HAP-1 (cell line): ENCODE data around the gene CAV1.
"Not testable (repeated sequence)": the region's sequence is repeated elsewhere in the genome, so short reads cannot be mapped to it uniquely, and the experiment has no call there.

Source experiments
- DNase-seq, 2 experiments: peaks; one replicate each; pipeline ENCODE4 v3.0.0-alpha.2; 2016 to 2020; ENCODE audit warnings: low spot score in 2 of 2
- H3K27me3 ChIP-seq: fragments of 250-450 bp; sonication (Bioruptor Pico); 2 replicates; pipeline ENCODE4 v1.5.1; 2020; ENCODE audit warnings: low read depth, mild to moderate bottlenecking, moderate library complexity
- H3K36me3 ChIP-seq: fragments of 250-450 bp; sonication (Bioruptor Pico); replicated peaks from 2 replicates; pipeline ENCODE4 v1.5.1; 2020; ENCODE audit warnings: mild to moderate bottlenecking
- H3K4me1 ChIP-seq: fragments of 250-450 bp; sonication (Bioruptor Pico); 2 replicates; pipeline ENCODE4 v1.5.1; 2020; ENCODE audit warnings: mild to moderate bottlenecking
- H3K4me3 ChIP-seq: fragments of 250-450 bp; sonication (Bioruptor Pico); 2 replicates; pipeline ENCODE4 v1.5.1; 2020; ENCODE audit warnings: mild to moderate bottlenecking, moderate library complexity
- H3K9me3 ChIP-seq: fragments of 250-450 bp; sonication (Bioruptor Pico); 2 replicates; pipeline ENCODE4 v1.5.1; 2020; ENCODE audit warnings: mild to moderate bottlenecking, moderate library complexity
- in situ Hi-C: fragments of 300-500 bp; cut with MboI; formaldehyde crosslinking; loops from 3 replicates; pipeline ENCODE4 v1.14.3; 2020; ENCODE audit warnings: low sequenced_read_pairs, inconsistent platforms, mixed read lengths

The CAV1 gene

DNA sequence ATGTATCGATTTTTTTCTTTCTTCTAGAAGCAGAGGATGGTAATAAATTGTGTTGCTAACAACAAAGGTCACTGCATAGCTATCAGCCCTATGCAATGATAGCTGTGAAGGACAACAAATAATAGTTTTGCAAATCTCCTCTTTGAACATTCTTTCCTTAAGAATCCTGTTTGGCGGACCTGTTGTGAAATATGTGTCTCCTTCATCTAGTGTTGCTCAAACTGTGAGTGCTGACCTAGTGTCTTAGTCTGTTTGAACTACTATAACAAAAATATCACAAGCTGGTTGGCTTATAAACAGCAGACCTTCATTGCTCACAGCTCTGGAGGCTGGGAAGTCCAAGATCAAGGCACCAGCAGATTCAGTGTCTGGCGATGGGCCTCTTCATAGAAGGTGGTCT, 53.7 kb downstream of the CAV1 start:
- in situ Hi-C loops, result no loop called here
- Histone ChIP-seq H3K36me3 (no peaks in the 10 kb centered on the region), H3K4me1 (no peaks in the 10 kb centered on the region), H3K4me3 (no peak overlapping the region), H3K9me3 (no peaks in the 10 kb centered on the region), H3K27me3 (no peaks in the 10 kb centered on the region)
- no peak for DNase-seq

GRCh38 chr7:116579322-116579721, 54.5 kb downstream of the CAV1 start:
- Histone ChIP-seq H3K36me3 (no peaks in the 10 kb centered on the region), H3K4me3 (no peak overlapping the region), H3K4me1 (no peaks in the 10 kb centered on the region), H3K27me3 (no peaks in the 10 kb centered on the region), H3K9me3 (no peaks in the 10 kb centered on the region)
- no peak for DNase-seq
- in situ Hi-C loops, result no loop called here

DNA sequence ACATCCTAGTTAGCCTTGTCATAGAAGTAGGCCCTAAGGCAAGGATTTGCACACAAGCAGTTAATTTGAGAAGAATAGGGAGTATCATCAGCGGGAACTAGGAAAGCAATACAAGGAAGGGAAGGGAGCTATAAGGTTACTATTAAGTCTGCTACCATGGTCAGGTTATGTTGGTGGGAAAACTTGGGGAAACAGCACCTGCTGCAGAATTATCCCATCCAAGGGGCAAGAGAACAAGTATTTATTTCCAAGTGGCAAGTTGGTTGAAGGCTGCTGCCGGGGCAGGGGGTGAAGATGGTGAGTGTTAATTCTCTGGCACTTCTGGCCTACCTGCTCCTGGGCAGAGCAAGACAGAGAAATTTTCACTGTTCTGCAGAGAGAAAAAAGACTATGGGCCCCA, 55.0 kb downstream of the CAV1 start:
- no peaks in the 10 kb centered on the region for H3K27me3 ChIP-seq
- in situ Hi-C loops, result loop anchor here (5.0 kb wide), 1 partner anchor 318 kb away; no protein-coding TSS in a partner anchor

DNA sequence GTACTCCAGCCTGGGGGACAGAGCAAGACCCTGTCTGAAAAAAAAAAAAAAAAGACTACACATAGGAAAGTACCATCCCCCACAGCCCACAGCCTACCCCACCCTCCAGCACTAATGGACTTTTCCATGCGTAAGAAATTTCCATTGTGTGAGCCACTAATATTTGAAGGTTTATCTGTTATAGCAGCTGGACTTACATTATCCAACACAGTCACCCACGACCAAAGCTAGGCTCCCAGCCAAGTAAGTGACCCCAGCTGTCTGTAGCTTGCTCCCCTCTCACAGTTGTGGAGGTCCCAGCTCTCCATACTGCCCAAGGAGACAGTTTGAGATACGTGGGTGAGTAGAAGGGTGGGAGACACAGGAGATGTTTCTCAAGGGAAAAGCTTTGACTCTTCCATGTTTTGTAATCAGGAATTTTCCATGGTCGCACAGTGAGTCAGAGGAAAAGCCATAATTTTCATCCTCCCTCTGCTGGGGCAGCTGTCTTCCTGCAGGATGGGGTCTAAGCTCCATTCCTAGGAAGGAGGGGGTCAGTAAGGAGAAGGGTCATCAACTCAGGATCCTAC, 57.4 kb downstream of the CAV1 start:
- DNase-seq, result no peak
- no peaks in the 10 kb centered on the region for H3K4me1 ChIP-seq
- H3K27me3 ChIP-seq, result no peaks in the 10 kb centered on the region
- H3K9me3 ChIP-seq, result no peaks in the 10 kb centered on the region
- no peaks in the 10 kb centered on the region for H3K36me3 ChIP-seq
- H3K4me3 ChIP-seq, result no peak overlapping the region
- in situ Hi-C loops, result loop anchor here (5.0 kb wide), 1 partner anchor 320 kb away; no protein-coding TSS in a partner anchor

More for the DNA sequence above, 55.0 kb downstream of the CAV1 start:
- DNase-seq, result no peak
- no peaks in the 10 kb centered on the region for H3K9me3 ChIP-seq
- H3K4me3 ChIP-seq, result no peak overlapping the region
- no peaks in the 10 kb centered on the region for H3K4me1 ChIP-seq
- no peaks in the 10 kb centered on the region for H3K36me3 ChIP-seq

- Histone ChIP-seq H3K36me3 (no peaks in the 10 kb centered on the region), H3K4me1 (no peaks in the 10 kb centered on the region), H3K27me3 (no peaks in the 10 kb centered on the region), H3K4me3 (no peak overlapping the region), H3K9me3 (no peaks in the 10 kb centered on the region)
- in situ Hi-C loops, result loop anchor here (5.0 kb wide), 1 partner anchor 321 kb away; no protein-coding TSS in a partner anchor
- DNase-seq, result no peak
These were observed 58.1 kb downstream of the CAV1 start for GRCh38 chr7:116582806-116583444.

DNA sequence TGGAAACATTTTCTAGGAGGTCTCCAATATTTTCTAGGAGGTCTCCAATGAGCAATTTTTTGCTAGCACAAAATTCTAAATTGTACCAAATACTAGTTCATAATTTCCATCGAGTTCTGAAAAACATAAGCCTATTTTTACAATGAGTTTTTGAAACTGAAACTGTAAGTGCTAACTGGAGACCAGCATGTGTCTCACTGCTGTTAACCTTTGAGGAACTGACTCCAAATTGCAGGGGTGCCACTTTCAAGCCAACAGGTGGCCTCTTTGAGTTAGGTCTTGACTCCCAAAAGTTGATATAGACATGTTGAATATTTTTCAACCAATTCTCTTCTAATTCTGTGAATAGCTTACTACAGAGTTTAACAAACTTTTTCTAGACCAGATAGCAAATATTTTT, 58.8 kb downstream of the CAV1 start:
- Histone ChIP-seq H3K4me1 (no peaks in the 10 kb centered on the region), H3K27me3 (no peaks in the 10 kb centered on the region), H3K9me3 (no peaks in the 10 kb centered on the region), H3K36me3 (no peaks in the 10 kb centered on the region), H3K4me3 (no peak overlapping the region)
- in situ Hi-C loops, result loop anchor here (5.0 kb wide), 1 partner anchor 321 kb away; no protein-coding TSS in a partner anchor
- no peak for DNase-seq

DNA sequence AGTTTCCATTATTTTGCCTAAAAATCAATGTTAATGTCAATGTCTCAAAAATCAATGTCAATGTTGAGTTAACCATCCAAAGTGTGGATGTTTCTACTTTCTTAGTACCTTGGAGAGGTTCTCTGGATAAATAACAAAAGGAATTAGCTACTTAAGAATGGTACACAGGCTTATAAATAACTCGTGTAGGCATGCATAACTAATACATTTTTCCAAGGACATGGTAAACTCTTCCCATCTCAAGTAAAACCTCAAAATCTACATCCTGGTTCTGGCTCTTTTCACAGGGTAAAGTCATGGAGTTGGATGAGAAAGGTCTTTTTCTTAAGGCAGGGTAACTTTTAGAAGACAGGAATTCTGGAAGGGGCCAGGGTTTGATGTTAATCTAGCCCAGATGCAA, 59.9 kb downstream of the CAV1 start:
- in situ Hi-C loops, result loop anchor here (5.0 kb wide), 1 partner anchor 322 kb away; no protein-coding TSS in a partner anchor
- H3K9me3 ChIP-seq, result no peaks in the 10 kb centered on the region
- H3K4me1 ChIP-seq, result no peaks in the 10 kb centered on the region; the same call in 1 of the 2 replicates
- H3K4me3 ChIP-seq, result no peak overlapping the region
- no peaks in the 10 kb centered on the region for H3K36me3 ChIP-seq
- no peak for DNase-seq
- no peaks in the 10 kb centered on the region for H3K27me3 ChIP-seq

- Histone ChIP-seq H3K4me1 (no peaks in the 10 kb centered on the region; the same call in 1 of the 2 replicates), H3K27me3 (peaks cover 4% of the 10 kb centered on the region; the same call in 1 of the 2 replicates), H3K4me3 (no peak overlapping the region), H3K9me3 (no peaks in the 10 kb centered on the region), H3K36me3 (no peaks in the 10 kb centered on the region)
- in situ Hi-C loops, result no loop called here
- no peak for DNase-seq
These were observed 60.6 kb downstream of the CAV1 start for GRCh38 chr7:116585392-116585791.

DNA sequence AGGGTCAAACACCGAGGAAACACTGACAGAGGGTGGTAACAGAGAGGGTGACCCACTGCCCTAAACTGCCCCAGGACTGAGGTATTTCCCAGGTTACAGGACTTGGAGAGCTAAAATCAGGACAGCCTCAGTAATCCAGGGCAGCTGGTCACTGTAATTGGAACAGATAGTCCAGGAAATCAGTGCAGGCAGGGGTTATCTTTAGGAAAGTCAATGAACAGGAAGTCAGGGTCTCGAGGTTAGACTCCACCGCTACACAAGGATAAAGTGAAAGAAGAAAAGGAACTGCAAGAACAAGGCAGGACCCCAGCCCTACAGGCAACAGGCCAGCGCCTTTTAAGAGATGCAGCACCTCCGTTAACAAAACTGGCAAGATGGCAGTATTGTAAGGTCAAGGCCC, 61.1 kb downstream of the CAV1 start:
- Histone ChIP-seq H3K9me3 (no peaks in the 10 kb centered on the region), H3K4me3 (no peak overlapping the region), H3K27me3 (peaks cover 8% of the 10 kb centered on the region), H3K4me1 (no peaks in the 10 kb centered on the region; the same call in 1 of the 2 replicates), H3K36me3 (no peaks in the 10 kb centered on the region)
- DNase-seq, result no peak
- in situ Hi-C loops, result no loop called here

DNA sequence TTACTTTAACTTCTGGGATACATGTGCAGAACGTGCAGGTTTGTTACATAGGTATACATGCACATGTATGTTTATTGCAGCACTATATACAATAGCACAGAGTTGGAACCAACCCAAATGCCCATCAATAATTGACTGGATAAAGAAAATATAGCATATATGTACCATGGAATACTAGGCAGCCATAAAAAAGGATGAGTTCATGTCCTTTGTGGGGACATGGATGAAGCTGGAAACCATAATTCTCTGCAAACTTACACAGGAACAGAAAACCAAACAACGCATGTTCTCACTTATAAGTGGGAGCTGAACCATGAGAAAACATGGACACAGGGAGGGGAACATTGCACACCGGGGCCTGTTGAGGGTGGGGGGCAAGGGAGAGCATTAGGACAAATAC, 62.4 kb downstream of the CAV1 start:
- H3K4me1 ChIP-seq, H3K9me3 ChIP-seq, DNase-seq, H3K4me3 ChIP-seq, H3K36me3 ChIP-seq, in situ Hi-C loops: not testable (repeated sequence)
- peaks cover 14% of the 10 kb centered on the region for H3K27me3 ChIP-seq

GRCh38 chr7:116588225-116588624, 63.4 kb downstream of the CAV1 start:
- in situ Hi-C loops, result no loop called here

GRCh38 chr7:116588641-116589594, 64.1 kb downstream of the CAV1 start:
- no peaks in the 10 kb centered on the region for H3K9me3 ChIP-seq
- in situ Hi-C loops, result no loop called here
- peaks cover 14% of the 10 kb centered on the region for H3K27me3 ChIP-seq
- no peaks in the 10 kb centered on the region for H3K36me3 ChIP-seq
- no peak overlapping the region for H3K4me3 ChIP-seq
- peaks cover 5% of the 10 kb centered on the region for H3K4me1 ChIP-seq
- peak in 1 of 2 experiments; percentile 48 for DNase-seq

More at GRCh38 chr7:116588225-116588624, 63.4 kb downstream of the CAV1 start:
- Histone ChIP-seq H3K9me3 (no peaks in the 10 kb centered on the region), H3K4me1 (peaks cover 2% of the 10 kb centered on the region), H3K27me3 (peaks cover 14% of the 10 kb centered on the region), H3K4me3 (no peak overlapping the region), H3K36me3 (no peaks in the 10 kb centered on the region)
- no peak for DNase-seq

DNA sequence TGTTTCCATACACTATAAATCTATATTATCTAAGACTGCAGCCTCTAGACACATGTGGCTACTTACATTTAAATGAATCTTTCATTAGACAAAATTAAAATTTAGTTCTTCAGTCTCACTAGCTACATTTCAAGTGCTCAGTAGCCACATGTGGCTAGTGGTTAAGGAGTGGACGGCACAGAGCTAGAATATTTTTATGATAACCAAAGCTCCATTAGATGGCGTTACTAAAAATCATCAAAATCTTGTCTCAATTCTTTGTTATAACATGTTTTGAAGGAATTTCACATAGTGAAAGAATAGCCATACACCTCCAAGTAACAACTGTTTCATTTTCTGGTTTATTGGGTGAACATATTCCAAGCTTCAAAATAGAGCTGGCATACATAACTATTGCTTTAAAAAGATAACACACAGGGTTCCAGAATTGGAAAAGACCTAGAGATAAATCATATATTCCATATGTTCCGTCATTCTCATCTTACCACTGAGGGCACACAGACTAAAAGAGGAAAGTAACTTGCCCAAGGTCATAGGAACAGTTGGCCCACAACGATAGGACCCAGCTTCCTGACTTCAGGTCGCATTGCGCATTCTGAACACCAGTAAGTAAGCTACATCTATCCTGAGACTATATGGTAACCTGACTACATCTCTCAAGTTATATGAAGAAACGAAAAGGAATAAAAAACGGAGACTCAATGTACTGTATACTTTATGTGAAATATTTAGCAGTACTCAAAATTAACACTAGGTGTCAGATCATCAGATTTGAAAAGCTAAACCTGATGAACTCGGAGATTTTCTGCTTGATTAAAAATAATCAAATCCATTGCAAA, 66.6 kb downstream of the CAV1 start:
- no peak overlapping the region for H3K4me3 ChIP-seq
- no peaks in the 10 kb centered on the region for H3K36me3 ChIP-seq
- peaks cover 5% of the 10 kb centered on the region for H3K4me1 ChIP-seq
- DNase-seq, result peak in 1 of 2 experiments; percentile 31
- in situ Hi-C loops, result loop anchor here (5.0 kb wide), 1 partner anchor 221 kb away; no protein-coding TSS in a partner anchor
- no peaks in the 10 kb centered on the region for H3K9me3 ChIP-seq
- peaks cover 14% of the 10 kb centered on the region for H3K27me3 ChIP-seq
